Duodenal mucosa (tissue), 2 donors: ENCODE results near the gene RAB2B.

Experiments
- H3K27ac ChIP-seq: one replicate; pipeline ENCODE4 v1.7.0; 2013; ENCODE audit warnings: low read depth, low read length
- H3K27me3 ChIP-seq, 2 donors: one replicate each; pipeline ENCODE4 v1.7.0; 2013; ENCODE audit warnings: low read length in 2 of 2, control low read depth in 1 of 2; ENCODE audit not compliant: insufficient read depth in 2 of 2, control insufficient read depth in 1 of 2
- H3K36me3 ChIP-seq, 2 donors: one replicate each; pipeline ENCODE4 v1.7.0; 2013; ENCODE audit warnings: low read length in 2 of 2, control low read depth in 1 of 2; ENCODE audit not compliant: insufficient read depth in 2 of 2, control insufficient read depth in 1 of 2
- H3K4me1 ChIP-seq, 2 donors: one replicate each; pipeline ENCODE4 v1.7.0; 2013; ENCODE audit warnings: low read length in 2 of 2, control low read depth in 1 of 2; ENCODE audit not compliant: insufficient read depth in 2 of 2, control insufficient read depth in 1 of 2
- H3K4me3 ChIP-seq, 2 donors: one replicate each; pipeline ENCODE4 v1.7.0; 2013; ENCODE audit warnings: low read length in 2 of 2, low read depth in 1 of 2
- H3K9ac ChIP-seq, 2 donors: one replicate each; pipeline ENCODE4 v1.7.0; 2013; ENCODE audit warnings: low read length in 2 of 2, low read depth in 1 of 2
- H3K9me3 ChIP-seq, 2 donors: one replicate each; pipeline ENCODE4 v1.7.0; 2013; ENCODE audit warnings: low read length in 2 of 2, control low read depth in 1 of 2; ENCODE audit not compliant: control insufficient read depth in 1 of 2

Gene RAB2B

GRCh38 chr14:21494902-21495762 lies 18.4 kb upstream of the RAB2B start:
- no peaks in the 10 kb centered on the region for H3K4me1 ChIP-seq
- peaks cover 54 to 82% of the 10 kb centered on the region in 2 donors for H3K36me3 ChIP-seq
- H3K9ac ChIP-seq, result no peak overlapping the region
- H3K9me3 ChIP-seq, result no peaks in the 10 kb centered on the region
- no peak overlapping the region for H3K4me3 ChIP-seq
- H3K27ac ChIP-seq, result no peak overlapping the region
- H3K27me3 ChIP-seq, result no peaks in the 10 kb centered on the region

GRCh38 chr14:21486640-21487087 lies 9.9 kb upstream of the RAB2B start:
- Histone ChIP-seq H3K36me3 (peaks cover 9 to 37% of the 10 kb centered on the region in 2 donors), H3K9me3 (no peaks in the 10 kb centered on the region), H3K9ac (no peak overlapping the region), H3K27ac (no peak overlapping the region), H3K4me3 (no peak overlapping the region), H3K27me3 (no peaks in the 10 kb centered on the region), H3K4me1 (no peaks in the 10 kb centered on the region)

- peak overlapping the region; percentile 71 to 99 for H3K4me3 ChIP-seq
- H3K27ac ChIP-seq, result peak overlapping the region; percentile 88
- peaks cover 16 to 17% of the 10 kb centered on the region in 2 donors for H3K4me1 ChIP-seq
- H3K9ac ChIP-seq, result peak overlapping the region; percentile 41 to 98
- H3K27me3 ChIP-seq, result no peaks in the 10 kb centered on the region
- H3K9me3 ChIP-seq, result no peaks in the 10 kb centered on the region
- H3K36me3 ChIP-seq, result peaks cover 0 to 6% of the 10 kb centered on the region in 2 donors
Observed at GRCh38 chr14:21476523-21476924, 235 bp downstream of the RAB2B start.

- H3K27ac ChIP-seq, result peak overlapping the region; percentile 88
- peaks cover 0 to under 1% of the 10 kb centered on the region in 2 donors for H3K36me3 ChIP-seq
- peak overlapping the region; percentile 71 to 99 for H3K4me3 ChIP-seq
- H3K4me1 ChIP-seq, result peaks cover 16 to 17% of the 10 kb centered on the region in 2 donors
- H3K9ac ChIP-seq, result peak overlapping the region; percentile 35 to 98
- no peaks in the 10 kb centered on the region for H3K9me3 ChIP-seq
- no peaks in the 10 kb centered on the region for H3K27me3 ChIP-seq
Observed at GRCh38 chr14:21475767-21476522, 814 bp downstream of the RAB2B start.

- H3K9ac ChIP-seq, result no peak overlapping the region
- no peak overlapping the region for H3K4me3 ChIP-seq
- H3K36me3 ChIP-seq, result peaks cover 10 to 49% of the 10 kb centered on the region in 2 donors
- no peaks in the 10 kb centered on the region for H3K4me1 ChIP-seq
- H3K27me3 ChIP-seq, result no peaks in the 10 kb centered on the region
- H3K9me3 ChIP-seq, result no peaks in the 10 kb centered on the region
- H3K27ac ChIP-seq, result no peak overlapping the region
Observed at GRCh38 chr14:21467616-21468015, 9.1 kb downstream of the RAB2B start.

- Histone ChIP-seq H3K4me3 (peak within 1 kb of the TSS; percentile 89 to 97), H3K4me1 (peaks cover 8 to 20% of the 10 kb centered on the region in 2 donors), H3K9me3 (no peaks in the 10 kb centered on the region), H3K27me3 (no peaks in the 10 kb centered on the region), H3K27ac (peak within 1 kb of the TSS; percentile 95), H3K36me3 (peaks cover 6 to 8% of the 10 kb centered on the region in 2 donors), H3K9ac (peak within 1 kb of the TSS; percentile 89 to 99)
Observed at GRCh38 chr14:21455912-21456667, 20.7 kb downstream of the RAB2B start, which contains the start of gene CHD8. CHD8 (minus strand) TSS chr14:21456123; CDS start chr14:21431643, 24,480 bp downstream.

GRCh38 chr14:21455592-21455911 lies 21.2 kb downstream of the RAB2B start:
- Histone ChIP-seq H3K9ac (peak overlapping the region; percentile 83 to 89), H3K9me3 (no peaks in the 10 kb centered on the region), H3K4me3 (peak overlapping the region; percentile 89 to 97), H3K4me1 (peaks cover 8 to 20% of the 10 kb centered on the region in 2 donors), H3K27ac (peak overlapping the region; percentile 73), H3K36me3 (peaks cover under 1 to 5% of the 10 kb centered on the region in 2 donors), H3K27me3 (no peaks in the 10 kb centered on the region)

- Histone ChIP-seq H3K27ac (no peak overlapping the region), H3K4me3 (peak overlapping the region; percentile 89 to 97), H3K9ac (peak overlapping the region; percentile 83 to 89), H3K36me3 (peaks cover 0 to 3% of the 10 kb centered on the region in 2 donors), H3K4me1 (peaks cover 8 to 20% of the 10 kb centered on the region in 2 donors), H3K9me3 (no peaks in the 10 kb centered on the region), H3K27me3 (no peaks in the 10 kb centered on the region)
Observed at GRCh38 chr14:21454843-21455544, 21.8 kb downstream of the RAB2B start.

- Histone ChIP-seq H3K27me3 (no peaks in the 10 kb centered on the region), H3K9me3 (no peaks in the 10 kb centered on the region), H3K27ac (no peak overlapping the region), H3K9ac (no peak overlapping the region), H3K4me1 (peaks cover 8 to 14% of the 10 kb centered on the region in 2 donors), H3K36me3 (no peaks in the 10 kb centered on the region), H3K4me3 (no peak overlapping the region)
Observed at GRCh38 chr14:21449899-21450216, 26.9 kb downstream of the RAB2B start.
